ENCODE data around the gene HDC. TPM values are rescaled to one million over a fixed set of nuclear protein-coding genes. Genes with fewer than 3 reads are reported as not detected.

Gene HDC
- total and polyA plus RNA-seq, 10 of the 15 experiments (the other 5 are each of a cell fraction or from before 2014, with no cell fraction given) = not detected

DNA sequence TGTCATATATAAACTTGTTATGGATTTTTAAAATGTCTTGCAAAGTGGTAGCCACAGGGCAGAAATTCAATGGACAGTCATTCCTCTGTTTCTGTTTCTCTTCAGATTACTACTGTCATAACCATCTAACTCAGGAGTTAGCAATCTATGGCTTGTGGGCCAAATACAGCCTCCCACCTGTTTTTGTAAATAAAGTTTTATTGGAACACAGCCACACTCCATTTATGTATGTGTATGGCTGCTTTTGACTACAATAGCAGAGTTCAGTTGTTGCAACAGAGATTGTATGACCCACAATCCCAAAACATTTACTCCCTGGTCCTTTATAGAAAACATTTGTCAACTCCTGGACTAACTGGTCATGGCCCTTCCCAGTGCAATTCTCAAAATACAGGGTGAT is 63.5 kb downstream of the HDC start (continued):
- TF ChIP-seq HDAC6 (IDR thresholded peaks at IDR 0.05; ENCODE audit: unreplicated experiment) = no peak

DNA sequence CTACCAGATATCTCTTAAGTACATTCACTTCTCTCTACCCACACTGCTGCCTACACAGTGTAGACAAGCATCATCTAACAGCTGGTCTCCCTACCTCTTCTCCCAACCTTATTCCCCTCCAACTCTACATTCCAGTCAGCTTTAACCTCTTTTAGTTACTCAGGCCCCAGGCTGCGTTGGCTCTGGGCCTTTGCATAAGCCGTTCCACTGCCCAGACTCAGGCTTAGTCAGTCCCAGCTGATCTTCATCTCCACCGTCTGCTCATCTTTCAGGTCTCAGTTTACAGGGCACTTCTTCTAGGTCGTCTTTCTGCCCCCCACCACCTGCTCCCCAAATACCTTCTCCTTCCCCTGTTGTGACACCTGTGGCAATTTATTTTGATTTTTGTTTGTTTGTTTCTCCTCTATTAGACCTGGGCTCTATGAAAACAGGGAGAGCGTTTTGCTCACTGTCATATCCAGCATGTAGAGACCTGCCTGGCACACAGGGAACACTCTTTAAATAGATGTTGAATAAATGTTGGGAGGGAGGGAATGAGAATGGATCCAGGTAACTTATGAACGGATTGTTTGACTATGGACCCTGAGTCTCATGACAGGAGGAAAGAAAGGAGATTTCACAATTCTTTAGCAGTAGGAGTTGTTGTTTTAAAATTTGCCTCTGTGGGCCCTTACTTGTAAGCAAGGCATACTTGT is 72.5 kb downstream of the HDC start:
- ATAC-seq (no peak), FAIRE-seq (no peak), DNase-seq (ENCODE audit: low read depth, low spot score) (no peak)
- BruUV-seq (replicated peaks) = no TSS peak
- Histone ChIP-seq H3K4me1 (ENCODE audit: control insufficient read depth, insufficient read depth, low read length) (no peaks in the 10 kb centered on the region; the same call in 1 of the 2 replicates), H3K27me3 (replicated peaks in 1 of 2; ENCODE audit: control insufficient read depth in 2 of 2, insufficient read depth in 2 of 2, low read length in 1 of 2) (no peaks in the 10 kb centered on the region), H3K9ac (ENCODE audit: control insufficient read depth, insufficient read depth, low read length) (no peak overlapping the region), H3K4me2 (ENCODE audit: control insufficient read depth, insufficient read depth) (no peak overlapping the region), H3K9me3 (replicated peaks; ENCODE audit: control insufficient read depth, insufficient read depth, low read length) (no peaks in the 10 kb centered on the region), H3K79me2 (ENCODE audit: control insufficient read depth, insufficient read depth, low read length) (no peaks in the 10 kb centered on the region), H3K27ac (ENCODE audit: control insufficient read depth, insufficient read depth) (no peak overlapping the region), H4K20me1 (ENCODE audit: control insufficient read depth, insufficient read depth) (no peaks in the 10 kb centered on the region), H3K36me3 (ENCODE audit: control insufficient read depth in 2 of 2, insufficient read depth in 2 of 2, low read length in 1 of 2) (no peaks in the 10 kb centered on the region), H2AFZ (ENCODE audit: control insufficient read depth, low read depth, low read length) (no peak overlapping the region), H3K4me3 (no peak overlapping the region)
- ChIA-PET SMC1A (ENCODE audit: uncharacterized antibody, unreplicated experiment) (no interaction called here), CTCF (interaction anchor here (1.4 kb wide), 1 partner anchor 11 kb away, joined by 3 read pairs; no protein-coding TSS in a partner anchor), POLR2A (no interaction called here), RAD21 (ENCODE audit: unreplicated experiment) (no interaction called here)
- in situ Hi-C loops (cut with MboI) (no loop called here), intact Hi-C loops (cut with micrococcal nuclease; ENCODE audit: unreplicated experiment) (no loop called here)
- WGBS (ENCODE audit: insufficient coverage, insufficient replicate concordance, low lambda C conversion rate, missing lambda C conversion rate) = 28% methylated on average over 6 of the region's 6 CpGs
- TF ChIP-seq CEBPB (IDR thresholded peaks at IDR 0.05; ENCODE audit: borderline replicate concordance in 1 of 2, low read depth in 2 of 2, low read length in 2 of 2) (no peak), ZBTB33 (IDR thresholded peaks at IDR 0.05) (no peak), JUND (IDR thresholded peaks at IDR 0.05; ENCODE audit: low read depth, low read length) (no peak), RAD51 (IDR thresholded peaks at IDR 0.05) (no peak), TARDBP (IDR thresholded peaks at IDR 0.05; ENCODE audit: borderline replicate concordance) (no peak), NFXL1 (IDR thresholded peaks at IDR 0.05; ENCODE audit: borderline replicate concordance) (no peak), NFIC (IDR thresholded peaks at IDR 0.05; ENCODE audit: low read depth, low read length) (no peak), GATAD2B (conservative IDR thresholded peaks at IDR 0.05; ENCODE audit: low read depth) (no peak), EED (IDR thresholded peaks at IDR 0.05; ENCODE audit: low read depth) (no peak), DPF2 (IDR thresholded peaks at IDR 0.05) (no peak)
- TF ChIP-seq, protein P1, sequence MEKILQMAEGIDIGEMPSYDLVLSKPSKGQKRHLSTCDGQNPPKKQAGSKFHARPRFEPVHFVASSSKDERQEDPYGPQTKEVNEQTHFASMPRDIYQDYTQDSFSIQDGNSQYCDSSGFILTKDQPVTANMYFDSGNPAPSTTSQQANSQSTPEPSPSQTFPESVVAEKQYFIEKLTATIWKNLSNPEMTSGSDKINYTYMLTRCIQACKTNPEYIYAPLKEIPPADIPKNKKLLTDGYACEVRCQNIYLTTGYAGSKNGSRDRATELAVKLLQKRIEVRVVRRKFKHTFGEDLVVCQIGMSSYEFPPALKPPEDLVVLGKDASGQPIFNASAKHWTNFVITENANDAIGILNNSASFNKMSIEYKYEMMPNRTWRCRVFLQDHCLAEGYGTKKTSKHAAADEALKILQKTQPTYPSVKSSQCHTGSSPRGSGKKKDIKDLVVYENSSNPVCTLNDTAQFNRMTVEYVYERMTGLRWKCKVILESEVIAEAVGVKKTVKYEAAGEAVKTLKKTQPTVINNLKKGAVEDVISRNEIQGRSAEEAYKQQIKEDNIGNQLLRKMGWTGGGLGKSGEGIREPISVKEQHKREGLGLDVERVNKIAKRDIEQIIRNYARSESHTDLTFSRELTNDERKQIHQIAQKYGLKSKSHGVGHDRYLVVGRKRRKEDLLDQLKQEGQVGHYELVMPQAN (conservative IDR thresholded peaks at IDR 0.05) = no peak
- TF ChIP-seq, protein P2, sequence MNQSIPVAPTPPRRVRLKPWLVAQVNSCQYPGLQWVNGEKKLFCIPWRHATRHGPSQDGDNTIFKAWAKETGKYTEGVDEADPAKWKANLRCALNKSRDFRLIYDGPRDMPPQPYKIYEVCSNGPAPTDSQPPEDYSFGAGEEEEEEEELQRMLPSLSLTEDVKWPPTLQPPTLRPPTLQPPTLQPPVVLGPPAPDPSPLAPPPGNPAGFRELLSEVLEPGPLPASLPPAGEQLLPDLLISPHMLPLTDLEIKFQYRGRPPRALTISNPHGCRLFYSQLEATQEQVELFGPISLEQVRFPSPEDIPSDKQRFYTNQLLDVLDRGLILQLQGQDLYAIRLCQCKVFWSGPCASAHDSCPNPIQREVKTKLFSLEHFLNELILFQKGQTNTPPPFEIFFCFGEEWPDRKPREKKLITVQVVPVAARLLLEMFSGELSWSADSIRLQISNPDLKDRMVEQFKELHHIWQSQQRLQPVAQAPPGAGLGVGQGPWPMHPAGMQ (IDR thresholded peaks at IDR 0.05; ENCODE audit: borderline replicate concordance) = no peak
- TF ChIP-seq, protein P3, sequence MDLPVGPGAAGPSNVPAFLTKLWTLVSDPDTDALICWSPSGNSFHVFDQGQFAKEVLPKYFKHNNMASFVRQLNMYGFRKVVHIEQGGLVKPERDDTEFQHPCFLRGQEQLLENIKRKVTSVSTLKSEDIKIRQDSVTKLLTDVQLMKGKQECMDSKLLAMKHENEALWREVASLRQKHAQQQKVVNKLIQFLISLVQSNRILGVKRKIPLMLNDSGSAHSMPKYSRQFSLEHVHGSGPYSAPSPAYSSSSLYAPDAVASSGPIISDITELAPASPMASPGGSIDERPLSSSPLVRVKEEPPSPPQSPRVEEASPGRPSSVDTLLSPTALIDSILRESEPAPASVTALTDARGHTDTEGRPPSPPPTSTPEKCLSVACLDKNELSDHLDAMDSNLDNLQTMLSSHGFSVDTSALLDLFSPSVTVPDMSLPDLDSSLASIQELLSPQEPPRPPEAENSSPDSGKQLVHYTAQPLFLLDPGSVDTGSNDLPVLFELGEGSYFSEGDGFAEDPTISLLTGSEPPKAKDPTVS (IDR thresholded peaks at IDR 0.05; ENCODE audit: low read depth, low read length) = no peak
- TF ChIP-seq, protein P4, sequence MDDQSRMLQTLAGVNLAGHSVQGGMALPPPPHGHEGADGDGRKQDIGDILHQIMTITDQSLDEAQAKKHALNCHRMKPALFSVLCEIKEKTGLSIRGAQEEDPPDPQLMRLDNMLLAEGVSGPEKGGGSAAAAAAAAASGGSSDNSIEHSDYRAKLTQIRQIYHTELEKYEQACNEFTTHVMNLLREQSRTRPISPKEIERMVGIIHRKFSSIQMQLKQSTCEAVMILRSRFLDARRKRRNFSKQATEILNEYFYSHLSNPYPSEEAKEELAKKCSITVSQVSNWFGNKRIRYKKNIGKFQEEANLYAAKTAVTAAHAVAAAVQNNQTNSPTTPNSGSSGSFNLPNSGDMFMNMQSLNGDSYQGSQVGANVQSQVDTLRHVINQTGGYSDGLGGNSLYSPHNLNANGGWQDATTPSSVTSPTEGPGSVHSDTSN (IDR thresholded peaks at IDR 0.05; ENCODE audit: insufficient replicate concordance, low read depth, low read length) = no peak
